ENCODE results near the gene NRTN.
A peak's percentile ranks its signal among the peaks of the same experiment; 100 is the strongest.

NRTN gene

GRCh38 chr19:5790559-5791520 lies 14.0 kb upstream of the NRTN start, which contains the start of gene DUS3L:
Gene DUS3L, minus strand, starts transcription at chr19:5791163. Its CDS starts 22 bp downstream, at chr19:5791141.
- DNase-seq (ENCODE audit: low spot score) = peak; percentile 99

GRCh38 chr19:5792224-5792623 lies 12.6 kb upstream of the NRTN start:
- no peak for DNase-seq (ENCODE audit: low spot score)

- no peak for DNase-seq (ENCODE audit: low spot score)
These were observed 11.7 kb upstream of the NRTN start for GRCh38 chr19:5793188-5793587.

GRCh38 chr19:5795382-5795919 lies 9.4 kb upstream of the NRTN start:
- DNase-seq (ENCODE audit: low spot score) = no peak

GRCh38 chr19:5798244-5798643 lies 6.6 kb upstream of the NRTN start:
- no peak for DNase-seq (ENCODE audit: low spot score)

GRCh38 chr19:5799247-5800241 lies 5.3 kb upstream of the NRTN start:
- DNase-seq (ENCODE audit: low spot score) = no peak

- DNase-seq (ENCODE audit: low spot score) = no peak
These were observed 4.3 kb upstream of the NRTN start for GRCh38 chr19:5800361-5801270.

GRCh38 chr19:5801796-5802619 lies 2.9 kb upstream of the NRTN start:
- peak; percentile 80 for DNase-seq (ENCODE audit: low spot score)

GRCh38 chr19:5803441-5803751 lies 1.5 kb upstream of the NRTN start:
- no peak for DNase-seq (ENCODE audit: low spot score)

GRCh38 chr19:5803752-5804515 lies 933 bp upstream of the NRTN start:
- DNase-seq (ENCODE audit: low spot score) = peak; percentile 96

GRCh38 chr19:5805462-5806132 lies 730 bp downstream of the NRTN start:
- peak; percentile 94 for DNase-seq (ENCODE audit: low spot score)

- DNase-seq (ENCODE audit: low spot score) = no peak
These were observed 1.2 kb downstream of the NRTN start for GRCh38 chr19:5806133-5806489.

- no peak for DNase-seq (ENCODE audit: low spot score)
These were observed 2.0 kb downstream of the NRTN start for GRCh38 chr19:5806905-5807304.

GRCh38 chr19:5808120-5808816 lies 3.4 kb downstream of the NRTN start:
- no peak for DNase-seq (ENCODE audit: low spot score)

- DNase-seq (ENCODE audit: low spot score) = no peak
These were observed 4.2 kb downstream of the NRTN start for GRCh38 chr19:5809053-5809452.

GRCh38 chr19:5809469-5809868 lies 4.6 kb downstream of the NRTN start:
- no peak for DNase-seq (ENCODE audit: low spot score)

- no peak for DNase-seq (ENCODE audit: low spot score)
These were observed 6.2 kb downstream of the NRTN start for GRCh38 chr19:5811117-5811516.

GRCh38 chr19:5814123-5814851 lies 9.4 kb downstream of the NRTN start:
- no peak for DNase-seq (ENCODE audit: low spot score)

Measured in iPS-NIHi11 (cell line).